SK-N-MC (cell line): ENCODE data around the gene NUDC.

Experiments
- DNase-seq: peaks from one replicate; pipeline ENCODE4 v3.0.0-alpha.2; 2011; ENCODE audit warnings: low read depth, low spot score
- H3K27ac ChIP-seq: fragments of 200-600 bp; sonication (generic); 2 replicates; pipeline ENCODE4 v1.5.1; 2016; ENCODE audit warnings: mixed run types
- H3K36me3 ChIP-seq: fragments of 200-600 bp; sonication (generic); 2 replicates; pipeline ENCODE4 v1.6.1; 2017; ENCODE audit warnings: antibody characterized with exemption, low read length, mixed read lengths; ENCODE audit not compliant: insufficient read depth
- H3K4me3 ChIP-seq: fragments of 200-600 bp; sonication (generic); 2 replicates; pipeline ENCODE4 v1.5.1; 2016
- H3K9ac ChIP-seq: fragments of 200-600 bp; sonication (generic); 2 replicates; pipeline ENCODE4 v1.8.0; 2017; ENCODE audit warnings: mixed run types, mixed read lengths; ENCODE audit not compliant: insufficient read length
- H3K9me3 ChIP-seq: fragments of 200-600 bp; sonication (generic); 2 replicates; pipeline ENCODE4 v1.6.1; 2017; ENCODE audit warnings: low read depth, mild to moderate bottlenecking, antibody characterized with exemption, low read length, moderate library complexity, mixed read lengths
- EZH2 ChIP-seq: fragments of 200-600 bp; sonication (generic); IDR thresholded peaks from one replicate; pipeline ENCODE4 v1.6.1; 2017; ENCODE audit warnings: antibody characterized with exemption
- FOXP2 ChIP-seq: optimal IDR thresholded peaks from 2 replicates; pipeline ENCODE3; 2011; ENCODE audit warnings: mild to moderate bottlenecking, moderate library complexity; ENCODE audit not compliant: insufficient read depth; ENCODE audit errors: extremely low read length, control extremely low read depth
- POLR2AphosphoS5 ChIP-seq: IDR thresholded peaks from 2 replicates; pipeline ENCODE4 v1.6.1; 2012; ENCODE audit warnings: mild to moderate bottlenecking, low read depth, low read length, borderline replicate concordance

The NUDC gene

GRCh38 chr1:26907071-26907917, 14.2 kb upstream of the NUDC start:
- DNase-seq: no peak
- Histone ChIP-seq H3K9ac (no peak overlapping the region), H3K4me3 (no peak overlapping the region)

DNA sequence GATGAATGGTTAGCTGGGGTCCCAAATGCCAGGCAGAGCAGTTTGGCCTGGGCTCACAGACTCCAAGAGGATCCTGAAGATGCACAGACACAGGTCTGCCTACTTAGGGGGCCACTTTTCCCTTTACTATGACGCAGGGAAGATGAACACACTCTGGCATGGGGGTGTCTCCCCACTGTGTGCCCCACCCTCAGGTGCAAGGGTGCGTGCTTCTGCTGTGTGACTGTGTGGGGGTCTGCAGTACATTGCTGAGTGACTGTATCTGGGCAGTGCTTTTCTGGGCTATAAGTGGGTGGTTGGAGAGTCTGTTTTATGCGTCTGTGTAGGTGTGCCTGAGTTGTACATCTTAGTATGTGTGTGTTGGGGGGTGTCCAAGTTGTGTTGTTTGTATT, 11.6 kb upstream of the NUDC start:
- H3K27ac ChIP-seq: no peak overlapping the region
- no peaks in the 10 kb centered on the region for H3K9me3 ChIP-seq
- H3K36me3 ChIP-seq: no peaks in the 10 kb centered on the region
- DNase-seq: no peak
- H3K9ac ChIP-seq: no peak overlapping the region
- no peak overlapping the region for H3K4me3 ChIP-seq
- no peak for TF ChIP-seq FOXP2
- TF ChIP-seq POLR2AphosphoS5: no peak
- no peak for TF ChIP-seq EZH2

More at GRCh38 chr1:26907071-26907917, 14.2 kb upstream of the NUDC start:
- H3K27ac ChIP-seq: no peak overlapping the region
- H3K36me3 ChIP-seq: no peaks in the 10 kb centered on the region
- TF ChIP-seq FOXP2 (no peak), POLR2AphosphoS5 (no peak), EZH2 (no peak)
- no peaks in the 10 kb centered on the region for H3K9me3 ChIP-seq

GRCh38 chr1:26910343-26911160, 11.0 kb upstream of the NUDC start:
- H3K9ac ChIP-seq: no peak overlapping the region
- H3K27ac ChIP-seq: no peak overlapping the region
- H3K9me3 ChIP-seq: no peaks in the 10 kb centered on the region
- H3K36me3 ChIP-seq: no peaks in the 10 kb centered on the region
- DNase-seq: no peak
- TF ChIP-seq EZH2 (no peak), FOXP2 (no peak), POLR2AphosphoS5 (no peak)
- no peak overlapping the region for H3K4me3 ChIP-seq

GRCh38 chr1:26911399-26912146, 10.0 kb upstream of the NUDC start:
- Histone ChIP-seq H3K27ac (no peak overlapping the region), H3K4me3 (no peak overlapping the region), H3K9me3 (no peaks in the 10 kb centered on the region), H3K9ac (no peak overlapping the region), H3K36me3 (no peaks in the 10 kb centered on the region)
- no peak for TF ChIP-seq POLR2AphosphoS5
- DNase-seq: no peak

GRCh38 chr1:26912147-26912490, 9.4 kb upstream of the NUDC start:
- Histone ChIP-seq H3K36me3 (no peaks in the 10 kb centered on the region), H3K9ac (no peak overlapping the region), H3K4me3 (no peak overlapping the region), H3K9me3 (no peaks in the 10 kb centered on the region), H3K27ac (no peak overlapping the region)
- no peak for DNase-seq
- no peak for TF ChIP-seq FOXP2
- no peak for TF ChIP-seq POLR2AphosphoS5
- no peak for TF ChIP-seq EZH2

DNA sequence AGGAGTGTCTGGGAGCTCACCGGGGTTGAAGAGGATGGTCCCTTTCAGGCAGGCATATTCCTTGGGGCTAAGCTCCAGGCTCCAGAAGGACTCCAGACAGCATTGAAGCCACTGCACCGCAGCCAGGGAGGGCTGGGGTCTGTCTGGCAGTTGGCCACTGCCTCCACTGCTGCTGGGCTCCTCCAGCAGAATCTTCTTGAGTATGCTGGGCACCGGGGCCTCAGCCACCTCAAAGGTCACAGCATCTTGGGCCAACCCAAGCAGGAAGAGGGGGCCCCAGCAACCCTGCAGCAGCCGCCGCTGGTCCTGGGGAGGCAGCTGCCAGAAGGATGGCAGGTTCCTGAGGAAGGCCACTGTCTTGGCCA, 8.2 kb upstream of the NUDC start:
- Histone ChIP-seq H3K9ac (no peak overlapping the region), H3K4me3 (no peak overlapping the region), H3K27ac (no peak overlapping the region), H3K9me3 (no peaks in the 10 kb centered on the region), H3K36me3 (no peaks in the 10 kb centered on the region)
- no peak for DNase-seq
- TF ChIP-seq EZH2 (no peak), POLR2AphosphoS5 (no peak), FOXP2 (no peak)

DNA sequence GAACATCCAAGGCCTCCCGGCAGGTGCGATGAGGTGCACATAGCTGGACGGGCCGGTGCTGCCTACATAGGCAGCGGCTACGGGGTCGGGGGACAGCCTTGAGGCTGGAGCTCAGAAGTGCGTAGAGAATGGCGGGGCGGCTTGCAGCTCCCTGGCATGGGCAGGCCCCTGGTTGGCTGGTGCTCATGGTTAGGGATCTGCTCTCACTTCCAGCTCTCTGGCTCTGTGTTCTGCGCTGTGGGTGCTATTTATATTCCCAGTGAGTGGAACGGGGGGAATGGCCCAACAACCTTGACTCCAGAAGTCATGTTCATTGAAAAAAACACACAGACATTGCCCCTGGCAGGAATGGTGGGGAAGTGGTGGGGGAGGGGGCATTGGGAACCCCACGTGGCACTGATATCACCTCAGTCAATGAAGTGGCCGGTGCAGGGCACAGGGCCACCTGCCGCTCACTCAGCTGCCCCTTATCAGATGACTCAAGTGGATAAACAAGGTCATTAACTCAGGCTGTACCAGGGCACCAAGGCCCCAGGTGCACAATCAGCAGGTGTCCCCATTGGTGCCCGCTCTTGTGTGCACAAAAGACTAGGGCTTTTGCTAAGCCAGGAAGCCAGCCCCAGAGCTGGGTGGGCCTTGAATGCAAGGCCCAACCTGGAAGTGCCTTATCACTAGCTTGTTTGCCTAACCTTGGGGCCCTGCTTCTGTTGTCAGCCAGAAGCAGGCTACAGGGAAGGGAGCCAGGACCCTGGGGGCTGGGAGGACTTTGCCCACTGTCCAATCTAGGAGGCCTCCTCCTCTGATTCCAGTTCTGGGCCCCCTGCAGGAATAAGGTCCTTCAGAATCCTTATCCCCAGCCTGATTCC, 7.6 kb upstream of the NUDC start, which contains the start of gene NR0B2:
Gene NR0B2, minus strand, starts transcription at position 222 of the 866 bp plus-strand sequence. Its CDS starts 35 bp downstream, at position 187.
- Histone ChIP-seq H3K27ac (no peak within 1 kb of the TSS), H3K9me3 (no peaks in the 10 kb centered on the region), H3K9ac (no peak within 1 kb of the TSS), H3K4me3 (no peak within 1 kb of the TSS), H3K36me3 (no peaks in the 10 kb centered on the region)
- no peak for DNase-seq
- TF ChIP-seq EZH2 (no peak), FOXP2 (no peak), POLR2AphosphoS5 (no peak)
